ENCODE results near the gene BABAM2. TPM values are rescaled to one million over a fixed set of nuclear protein-coding genes. Genes with fewer than 3 reads are reported as not detected.
"Not testable (repeated sequence)": the region's sequence is repeated elsewhere in the genome, so short reads cannot be mapped to it uniquely, and the experiment has no call there.

BABAM2 gene
- total RNA-seq, 1 donor from 2014 or later, result 16.7 TPM

DNA sequence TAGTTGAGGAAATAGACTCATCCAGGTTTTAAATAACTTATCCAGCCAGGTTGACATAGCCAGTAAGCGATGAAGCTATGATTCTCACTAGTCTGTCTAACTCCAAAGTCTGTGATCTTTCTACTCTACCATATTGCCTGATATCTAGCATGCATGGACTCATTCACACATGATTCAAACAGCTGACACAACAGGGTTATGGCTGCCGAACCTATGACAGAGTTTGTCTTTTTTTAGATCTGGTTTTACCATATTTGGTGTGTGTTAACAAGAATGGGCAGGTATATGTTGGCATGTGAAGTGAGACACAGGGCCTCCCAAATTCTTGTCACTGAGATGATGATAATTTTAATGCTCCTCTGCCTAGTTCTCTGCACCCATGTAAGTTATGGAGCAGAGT lies 210.6 kb downstream of the BABAM2 start:
- no peak for DNase-seq (ENCODE audit: low spot score)
- no peak for ATAC-seq

DNA sequence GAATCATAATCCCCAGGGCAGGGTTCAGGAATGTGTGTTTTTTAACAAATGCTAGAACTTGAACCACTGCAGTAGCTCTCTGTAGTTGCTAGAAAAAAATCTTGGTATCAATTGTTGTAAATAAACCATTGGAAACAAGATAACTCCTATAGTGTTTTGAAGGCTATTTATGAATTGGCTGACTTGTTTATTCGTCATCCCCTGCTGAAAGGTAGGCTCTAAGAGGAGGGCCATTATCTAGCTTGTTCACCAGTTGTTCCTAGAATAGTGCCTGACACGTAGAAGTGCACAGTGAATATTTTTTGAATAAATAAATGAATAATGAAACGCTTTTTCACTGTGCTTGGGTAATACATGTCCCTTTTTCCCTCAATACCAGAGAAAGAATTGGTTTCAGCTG lies 211.4 kb downstream of the BABAM2 start:
- ATAC-seq (no peak), DNase-seq (ENCODE audit: low spot score) (no peak)

DNA sequence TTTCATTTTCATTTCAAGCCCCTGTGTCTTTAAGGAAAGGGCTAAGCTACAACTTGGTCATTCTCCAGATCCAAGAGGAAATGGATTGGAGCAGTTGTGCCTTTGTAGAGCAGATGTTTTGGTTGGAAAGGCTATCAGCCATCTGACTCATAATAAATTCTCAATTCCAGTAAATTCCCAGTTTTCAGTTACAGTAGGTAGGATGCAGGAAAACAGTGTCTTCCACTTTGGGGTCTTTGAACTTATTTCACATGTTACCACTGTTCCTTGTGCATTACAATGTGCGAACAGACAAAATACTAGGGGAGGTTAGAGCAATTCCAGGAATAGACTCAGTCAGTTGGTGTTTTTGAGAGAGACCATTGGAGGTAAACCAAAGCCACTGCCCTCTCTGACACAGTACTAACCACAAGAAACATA lies 211.9 kb downstream of the BABAM2 start:
- ATAC-seq (no peak), DNase-seq (ENCODE audit: low spot score) (no peak)

DNA sequence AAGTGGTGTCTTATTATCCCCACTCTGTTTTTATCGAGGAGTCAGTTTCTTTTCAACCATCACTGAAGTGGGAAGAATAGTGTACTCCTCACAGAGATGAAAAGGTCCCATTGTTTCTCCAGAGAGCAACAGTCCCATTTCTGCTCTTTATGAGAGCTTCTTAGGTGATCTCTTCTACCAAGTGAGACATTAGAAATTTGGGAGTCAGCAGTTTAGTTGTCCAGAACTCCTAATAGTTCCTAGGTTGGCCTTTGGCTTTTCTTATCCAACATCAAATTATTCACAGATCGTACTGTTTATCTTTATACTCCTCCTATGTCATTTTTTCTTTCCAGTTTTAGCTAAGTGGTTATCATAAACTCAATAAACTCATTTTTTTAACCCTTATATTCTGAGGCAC lies 213.1 kb downstream of the BABAM2 start:
- DNase-seq (ENCODE audit: low spot score) (no peak), ATAC-seq (no peak)

DNA sequence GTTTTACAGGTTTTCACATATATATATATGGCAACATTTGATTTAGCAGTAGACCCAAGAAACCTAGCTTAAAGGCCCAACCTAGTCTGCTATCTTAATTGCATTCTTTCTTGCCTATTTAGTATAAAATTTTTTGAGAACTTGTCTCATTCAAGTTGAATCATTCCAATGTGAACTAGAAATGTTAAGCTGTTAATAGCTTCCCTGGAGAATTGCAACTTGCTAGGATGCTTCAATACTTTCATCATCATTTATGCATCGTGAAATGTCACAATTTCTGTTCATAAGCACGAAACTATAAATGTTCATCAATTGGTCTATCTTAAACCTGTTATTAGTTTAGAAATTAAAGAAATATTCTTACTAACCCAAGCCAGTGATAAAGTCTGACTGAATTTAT lies 217.6 kb downstream of the BABAM2 start:
- DNase-seq (ENCODE audit: low spot score) (no peak), ATAC-seq (no peak)

DNA sequence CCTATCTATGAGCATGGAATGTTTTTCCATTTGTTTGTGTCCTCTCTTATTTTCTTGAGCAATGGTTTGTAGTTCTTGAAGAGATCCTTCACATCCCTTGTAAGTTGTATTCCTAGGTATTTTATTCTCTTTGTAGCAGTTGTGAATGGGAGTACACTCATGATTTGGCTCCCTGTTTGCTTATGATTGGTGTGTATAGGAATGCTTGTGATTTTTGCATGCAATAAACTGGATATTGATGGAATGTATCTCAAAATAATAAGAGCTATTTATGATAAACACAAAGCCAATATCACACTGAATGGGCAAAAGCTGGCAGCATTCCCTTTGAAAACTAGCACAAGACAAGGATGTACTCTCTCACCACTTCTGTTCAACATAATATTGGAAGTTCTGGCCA lies 223.2 kb downstream of the BABAM2 start:
- not testable (repeated sequence) for ATAC-seq; DNase-seq (ENCODE audit: low spot score)

DNA sequence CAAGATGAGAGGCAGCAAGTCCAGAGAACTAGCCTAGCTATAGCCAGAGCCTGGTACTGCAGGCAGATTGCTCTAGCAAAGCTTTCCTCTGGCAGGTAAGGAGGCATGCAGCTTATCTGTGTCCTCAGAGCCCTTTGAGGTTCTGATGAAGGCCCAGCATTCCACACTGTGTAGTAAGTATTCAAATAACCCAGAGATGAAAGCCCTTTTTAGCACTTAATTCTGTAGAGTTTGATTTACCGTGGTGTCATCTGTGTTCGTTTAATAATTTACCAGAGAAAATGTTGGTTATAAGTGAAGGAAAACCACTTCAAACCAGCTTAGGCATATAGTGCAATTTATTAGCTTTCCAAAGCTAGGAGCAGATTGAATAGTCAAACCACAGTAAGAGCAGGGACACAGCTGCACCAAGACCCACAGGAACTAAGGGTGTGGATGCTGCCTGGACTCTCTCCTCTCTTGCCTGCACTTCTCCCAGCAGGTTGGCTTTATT lies 226.6 kb downstream of the BABAM2 start:
- DNase-seq (ENCODE audit: low spot score) (no peak), ATAC-seq (no peak)

DNA sequence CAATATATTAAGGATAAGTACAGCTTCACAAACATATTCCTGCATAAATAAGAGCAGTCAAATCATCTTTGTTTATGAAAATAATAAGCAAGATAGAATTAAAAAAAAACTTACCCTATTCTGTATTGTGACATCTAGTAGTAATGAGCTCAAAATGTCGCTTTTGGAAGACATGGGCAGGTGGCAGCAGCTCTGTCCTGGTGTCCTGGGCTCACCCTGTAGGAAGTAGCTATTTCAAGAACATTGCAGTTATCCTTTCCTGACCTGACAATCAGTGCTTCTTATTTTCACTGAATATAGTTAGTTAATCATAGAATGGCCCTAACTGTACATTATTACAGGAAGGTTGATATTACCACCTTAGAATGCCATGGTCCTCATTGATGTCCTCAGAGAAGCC lies 229.1 kb downstream of the BABAM2 start:
- no peak for ATAC-seq
- no peak for DNase-seq (ENCODE audit: low spot score)

DNA sequence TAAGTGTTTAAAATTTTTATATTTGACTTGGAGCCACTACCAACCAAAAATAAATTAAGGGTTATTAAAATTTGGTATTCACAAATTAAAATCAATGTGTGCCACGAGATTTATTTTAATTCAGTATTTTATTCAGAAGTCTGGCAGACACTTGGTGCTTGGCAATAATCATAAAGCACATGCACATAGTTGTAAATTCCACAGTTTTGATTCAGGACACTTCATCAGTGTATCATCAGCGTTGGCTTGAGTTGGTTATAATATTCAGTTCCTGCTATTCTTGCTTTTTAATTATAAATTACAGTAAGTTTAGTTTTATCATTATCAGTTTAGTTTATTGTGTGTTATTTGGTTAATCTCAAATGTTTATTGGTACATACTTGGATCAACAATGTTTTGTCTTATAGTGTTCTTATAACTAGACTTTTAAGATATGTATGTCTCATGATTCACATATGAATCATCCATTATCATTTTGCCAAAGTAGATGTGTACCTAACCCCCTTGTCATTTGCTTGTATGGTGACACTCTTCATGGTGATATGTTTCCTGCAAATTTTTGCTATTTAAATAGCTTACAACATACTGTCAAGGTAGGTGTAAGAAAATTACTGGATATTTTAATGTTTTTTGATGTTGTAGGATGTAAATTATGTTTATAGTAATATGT lies 237.9 kb downstream of the BABAM2 start:
- ATAC-seq (no peak), DNase-seq (ENCODE audit: low spot score) (no peak)

DNA sequence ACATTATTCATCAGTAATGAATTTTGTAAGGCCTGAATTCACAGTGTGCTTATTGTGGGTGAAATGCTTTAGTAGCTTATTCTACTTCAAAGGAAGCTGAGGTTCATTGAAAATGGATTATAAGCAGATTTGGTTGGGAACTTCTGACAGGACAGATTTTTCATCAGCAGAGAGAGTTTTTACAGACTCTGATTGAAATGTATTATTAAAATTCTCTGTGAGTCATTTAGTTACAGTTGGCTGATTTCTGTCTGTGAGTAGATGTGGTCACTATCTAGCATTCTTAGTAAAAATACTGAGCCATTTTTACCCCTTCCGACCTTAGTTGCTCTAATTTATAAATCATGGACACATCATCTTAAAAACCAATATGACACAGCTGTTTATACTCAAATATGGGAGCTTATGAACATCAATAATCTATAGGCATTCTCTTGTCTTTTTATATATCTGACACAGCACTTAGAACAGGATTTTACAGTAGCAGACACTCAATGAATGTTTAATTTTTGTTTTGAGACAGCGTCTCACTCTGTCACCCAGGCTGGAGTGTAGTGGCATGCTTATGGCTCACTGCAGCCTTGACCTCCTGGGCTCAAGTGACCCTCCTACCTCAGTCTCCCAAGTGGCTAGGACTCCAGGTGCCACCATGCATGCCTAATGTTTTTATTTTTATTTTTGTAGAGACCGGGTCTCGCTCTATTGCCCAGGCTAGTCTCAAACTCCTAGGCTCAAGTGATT lies 239.6 kb downstream of the BABAM2 start:
- no peak for DNase-seq (ENCODE audit: low spot score)
- no peak for ATAC-seq

DNA sequence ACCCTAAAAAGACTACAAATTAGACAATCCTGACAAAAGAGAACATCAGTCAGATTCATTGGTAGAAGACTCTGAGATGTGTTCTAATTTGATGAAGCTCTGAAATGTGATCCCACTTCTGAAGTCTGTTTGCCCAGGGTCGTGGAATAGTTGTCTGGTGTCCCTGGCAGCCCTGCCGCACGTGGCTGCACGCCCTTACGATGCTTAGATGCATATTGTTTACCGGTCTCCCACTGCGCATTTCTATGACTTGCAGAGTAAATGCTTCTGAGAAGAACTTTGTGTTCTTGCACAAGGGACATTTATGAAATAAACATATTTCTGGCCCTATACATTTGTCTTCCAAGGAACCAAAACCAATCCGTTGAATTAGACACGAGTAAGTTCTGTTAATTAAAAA lies 243.2 kb downstream of the BABAM2 start:
- no peak for DNase-seq (ENCODE audit: low spot score)
- ATAC-seq, result no peak

DNA sequence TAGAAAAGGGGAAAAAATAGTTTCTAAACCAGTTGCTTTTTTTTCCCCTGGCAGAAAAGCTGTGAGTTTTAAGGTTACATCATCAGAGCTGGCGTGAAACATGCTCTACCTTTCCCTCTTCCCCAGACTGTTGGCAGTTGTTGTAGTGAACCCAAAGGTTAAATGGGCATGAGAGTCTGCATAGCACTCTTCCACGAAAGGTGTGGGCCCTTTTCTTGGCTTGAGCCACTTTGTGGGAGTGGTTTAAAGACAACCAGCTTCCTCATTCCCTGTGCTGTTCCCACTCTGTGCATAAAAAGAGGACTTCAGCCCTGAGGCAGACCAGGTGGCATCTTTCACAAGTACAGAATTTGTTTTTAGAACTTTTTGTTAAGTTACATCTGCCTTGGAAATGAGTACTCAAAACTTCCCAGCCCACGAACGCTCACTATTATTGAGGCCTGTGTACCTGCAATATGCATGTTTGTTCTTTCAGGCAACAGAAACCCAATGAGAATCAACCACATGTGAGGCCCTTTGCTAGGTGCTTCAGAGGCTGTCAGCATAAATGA lies 243.8 kb downstream of the BABAM2 start:
- DNase-seq (ENCODE audit: low spot score), result peak; percentile 89
- ATAC-seq, result peak; percentile 98

DNA sequence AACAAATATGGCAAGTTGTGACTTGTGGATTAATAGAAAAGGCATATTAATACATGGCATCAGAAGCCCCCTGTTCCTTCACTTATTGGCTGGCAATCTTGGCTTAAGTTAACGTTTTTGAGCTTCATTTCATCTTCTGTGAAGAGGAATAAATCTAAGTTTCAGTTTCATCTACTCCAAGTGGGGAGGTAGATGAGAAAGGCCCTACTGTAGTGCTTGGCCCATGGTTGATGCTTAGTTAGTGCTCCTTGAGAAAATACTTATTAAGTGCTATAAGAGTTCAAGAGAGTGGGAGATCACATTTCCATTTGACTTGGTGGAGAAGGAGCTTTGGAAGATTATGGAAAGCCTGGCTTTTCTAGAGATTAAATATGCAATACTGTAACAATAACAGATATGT lies 244.3 kb downstream of the BABAM2 start:
- DNase-seq (ENCODE audit: low spot score) (no peak), ATAC-seq (no peak)

DNA sequence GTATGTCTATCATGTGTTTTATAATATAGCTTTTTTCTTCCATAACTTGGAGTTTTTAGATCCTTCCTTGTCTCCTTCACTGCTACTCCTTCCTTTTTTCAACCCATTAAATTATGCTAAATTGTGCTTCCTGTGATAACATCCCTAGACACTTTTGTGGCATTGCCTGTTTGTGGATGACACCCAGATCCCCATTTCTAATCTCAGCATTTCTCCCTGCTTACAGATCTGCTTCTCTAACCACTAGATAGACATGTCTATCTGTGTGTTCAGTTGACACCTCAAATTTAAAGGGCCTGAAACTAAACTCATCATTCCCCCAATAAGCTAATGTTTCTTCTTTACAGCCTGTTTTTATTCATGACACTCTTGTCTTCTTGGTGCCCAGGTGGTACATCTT lies 244.8 kb downstream of the BABAM2 start:
- DNase-seq (ENCODE audit: low spot score) (no peak), ATAC-seq (no peak)

DNA sequence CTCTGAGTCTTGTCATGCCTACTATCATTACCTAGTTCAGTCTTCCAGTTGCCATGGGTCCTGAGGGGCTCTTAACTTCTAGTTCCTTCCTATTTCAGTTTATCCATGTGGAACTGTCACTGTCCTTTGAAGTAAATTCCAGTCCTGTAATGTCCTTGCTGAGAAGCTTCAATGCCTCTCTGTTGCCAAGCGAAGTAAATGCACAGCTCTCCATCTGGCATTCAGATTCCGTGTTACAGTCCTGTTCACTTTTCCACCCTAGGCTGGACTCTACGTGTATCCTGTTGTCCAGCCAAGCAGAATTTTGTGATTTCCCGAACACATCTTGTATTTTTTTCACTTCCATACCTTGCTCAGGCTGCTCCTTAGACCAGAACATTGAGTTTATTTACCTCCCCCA lies 245.3 kb downstream of the BABAM2 start:
- no peak for ATAC-seq

DNA sequence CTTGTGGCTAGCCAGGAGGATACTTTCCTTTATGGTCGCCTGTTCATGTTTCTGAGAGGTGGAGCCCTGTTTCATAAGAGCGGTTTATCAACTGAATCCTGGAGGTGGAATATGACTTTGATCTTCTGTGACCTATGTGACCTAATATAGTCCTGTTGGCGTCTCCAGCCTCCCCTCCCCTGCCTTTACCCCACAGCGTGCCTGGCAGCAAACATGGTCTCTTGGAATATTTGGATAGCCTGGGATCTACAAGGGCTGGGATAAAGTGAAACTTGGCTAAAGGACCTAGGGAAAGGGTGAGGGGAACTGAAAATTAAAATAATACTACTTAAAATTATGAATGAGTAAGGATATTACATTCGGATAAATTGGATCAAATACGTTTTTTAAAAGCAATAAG lies 246.0 kb downstream of the BABAM2 start:
- DNase-seq (ENCODE audit: low spot score) (peak; percentile 53), ATAC-seq (peak; percentile 50)

More for the DNA sequence above, 245.3 kb downstream of the BABAM2 start:
- no peak for DNase-seq (ENCODE audit: low spot score)

DNA sequence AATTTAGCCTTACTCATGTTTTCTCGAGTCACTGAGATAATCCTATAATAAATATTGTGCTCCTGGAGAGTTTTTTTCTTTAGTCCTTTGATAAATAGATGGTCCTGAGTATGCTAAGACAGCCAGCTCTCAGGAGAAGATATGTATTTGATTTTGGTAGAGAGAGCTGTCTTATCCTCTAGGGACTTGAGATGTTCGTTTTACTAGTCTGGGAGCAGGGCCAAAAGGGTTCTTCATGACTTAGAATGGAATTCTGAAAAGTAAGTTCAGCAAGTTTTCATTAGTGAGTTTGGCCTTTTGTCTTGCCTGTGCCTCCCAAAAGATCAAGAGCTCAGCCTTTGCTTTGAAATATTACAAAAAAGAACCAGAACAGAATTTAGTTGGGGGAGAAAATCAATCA lies 246.7 kb downstream of the BABAM2 start:
- ATAC-seq (no peak), DNase-seq (ENCODE audit: low spot score) (no peak)

DNA sequence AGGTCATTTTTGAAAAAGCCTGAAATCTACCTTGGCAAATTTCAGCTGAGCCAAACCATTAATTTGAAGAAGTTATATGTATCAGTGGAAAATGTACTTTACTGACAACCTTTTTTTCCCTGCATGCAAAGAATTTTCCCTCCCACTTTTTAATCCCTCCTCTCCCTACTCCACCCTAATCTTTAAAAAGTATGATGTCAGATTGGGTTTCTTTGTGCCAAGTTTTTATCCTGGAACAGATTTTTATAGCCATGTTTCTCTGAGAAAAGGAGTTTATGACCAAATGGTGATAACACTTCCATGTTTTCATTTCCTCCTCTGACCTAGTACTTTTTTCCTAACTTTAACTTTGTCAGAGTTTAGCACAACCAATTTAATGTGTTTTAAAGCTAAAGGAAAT lies 251.9 kb downstream of the BABAM2 start:
- no peak for ATAC-seq
- DNase-seq (ENCODE audit: low spot score), result no peak

DNA sequence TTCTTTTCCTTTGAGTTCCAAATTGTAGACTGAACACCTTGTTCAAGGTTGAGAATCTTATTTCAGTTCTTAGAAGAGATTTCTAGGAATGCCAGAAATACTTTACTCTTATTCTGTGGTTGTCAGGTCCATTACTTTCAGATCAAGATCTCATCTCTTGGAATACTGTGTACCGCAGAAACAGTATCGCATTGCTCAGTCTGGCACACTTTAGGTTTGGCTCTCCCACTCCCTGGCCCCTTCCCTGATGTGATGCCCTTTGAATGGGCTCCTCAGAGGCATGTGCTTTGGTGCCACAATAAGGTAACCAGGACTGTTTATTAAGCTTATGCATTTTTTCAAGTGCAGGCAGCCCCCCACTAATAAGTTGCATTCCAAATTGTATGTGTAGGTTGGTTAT lies 257.5 kb downstream of the BABAM2 start:
- ATAC-seq, result no peak
- DNase-seq (ENCODE audit: low spot score), result no peak

DNA sequence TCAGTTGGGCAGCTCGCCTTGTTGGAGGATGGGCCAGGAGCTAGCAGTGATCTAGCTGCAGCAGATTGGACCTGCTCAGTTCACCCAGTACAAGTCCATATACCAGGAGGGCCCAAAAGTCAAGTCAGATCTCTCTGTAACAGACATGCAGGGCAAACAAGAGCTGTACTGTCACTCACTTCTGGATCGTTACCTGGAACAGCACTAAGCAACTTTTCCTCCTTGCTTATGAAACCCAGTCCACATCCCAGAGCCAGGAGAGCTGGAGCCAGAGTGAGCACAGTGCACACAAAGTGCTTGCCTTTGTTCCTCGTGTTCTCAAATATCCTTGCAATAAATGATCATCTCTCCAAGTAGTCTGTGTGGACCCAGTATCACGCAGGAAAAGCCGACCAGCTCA lies 258.0 kb downstream of the BABAM2 start:
- DNase-seq (ENCODE audit: low spot score) (peak; percentile 55), ATAC-seq (peak; percentile 95)

DNA sequence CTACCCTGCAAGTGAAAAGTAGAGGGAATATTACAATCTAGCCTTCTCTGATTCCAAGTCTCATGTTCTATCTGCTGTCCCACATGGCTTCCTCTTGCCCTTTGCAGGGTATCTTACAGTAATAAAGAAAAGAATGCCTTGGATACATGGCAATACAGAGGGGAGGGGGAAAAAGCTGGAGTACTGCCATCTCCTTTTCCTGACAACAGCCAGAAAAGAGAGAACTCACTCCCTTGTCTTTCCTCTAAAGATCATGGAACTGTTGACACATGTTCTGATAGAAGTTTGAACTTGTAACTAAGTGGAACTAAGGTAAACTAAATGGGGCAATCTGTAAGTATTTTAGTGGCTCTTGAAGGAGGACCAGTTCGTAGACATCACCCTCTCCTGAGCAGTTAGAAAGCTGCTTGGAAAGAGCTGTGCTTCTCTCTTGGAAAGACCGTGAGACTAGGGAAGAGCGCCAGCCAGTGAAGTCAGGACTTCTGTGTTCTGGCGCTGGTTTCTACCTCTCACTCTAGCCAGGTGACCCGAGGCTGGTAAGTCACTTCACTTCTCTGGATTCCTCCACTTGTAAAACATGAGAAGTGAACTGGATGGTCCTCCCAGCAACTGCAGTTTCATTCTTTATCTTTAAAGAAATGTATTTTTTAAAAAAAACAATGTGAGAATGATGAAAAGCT lies 259.8 kb downstream of the BABAM2 start:
- ATAC-seq, result no peak
- DNase-seq (ENCODE audit: low spot score), result no peak

DNA sequence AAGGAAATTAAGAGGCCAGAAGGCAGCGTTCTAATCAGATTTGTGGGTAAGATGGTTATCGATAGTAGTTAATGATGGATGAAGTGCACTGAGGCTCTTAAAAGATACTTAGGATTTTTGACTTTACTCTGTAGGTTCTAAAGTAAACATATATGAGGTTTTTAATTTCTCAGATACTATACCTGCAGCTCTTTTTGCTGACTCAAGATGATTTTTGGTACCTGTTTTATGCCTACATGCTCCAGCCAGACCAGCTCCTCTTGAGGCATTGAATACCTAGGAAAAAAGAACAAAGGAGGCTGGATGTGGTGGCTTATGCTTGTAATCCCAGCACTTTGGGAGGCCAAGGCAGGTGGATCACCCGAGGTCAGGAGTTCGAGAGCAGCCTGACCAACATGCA lies 260.5 kb downstream of the BABAM2 start:
- no peak for ATAC-seq
- DNase-seq (ENCODE audit: low spot score), result no peak
